Sigmoid colon (tissue), 4 donors: ENCODE results near the gene MPZL1.

Experiments
- EP300 ChIP-seq, 4 donors: sonication (generic); formaldehyde crosslinking; IDR thresholded peaks; one replicate each; pipeline ENCODE4 v1.6.1; 2017; ENCODE audit warnings: antibody characterized with exemption in 4 of 4
- POLR2A ChIP-seq, 2 donors: fragments of 450-650 bp; IDR thresholded peaks; one replicate each; pipeline ENCODE4 v1.6.1; 2016; ENCODE audit warnings: antibody characterized with exemption in 2 of 2, mild to moderate bottlenecking in 2 of 2, moderate library complexity in 2 of 2
- POLR2AphosphoS5 ChIP-seq, 4 donors: sonication (generic); formaldehyde crosslinking; IDR thresholded peaks; one replicate each; pipeline ENCODE4 v1.6.1; 2017; ENCODE audit warnings: antibody characterized with exemption in 4 of 4
- TF ChIP-seq, protein P1 (sequence below), 4 experiments: fragments of 450-650 bp in 3 of 4; fragments of 200-600 bp in 1 of 4; IDR thresholded peaks; one replicate each; pipeline ENCODE4 v1.5.1; 2016 to 2019; ENCODE audit warnings: antibody characterized with exemption in 4 of 4, mild to moderate bottlenecking in 3 of 4, moderate library complexity in 2 of 4

DNA sequence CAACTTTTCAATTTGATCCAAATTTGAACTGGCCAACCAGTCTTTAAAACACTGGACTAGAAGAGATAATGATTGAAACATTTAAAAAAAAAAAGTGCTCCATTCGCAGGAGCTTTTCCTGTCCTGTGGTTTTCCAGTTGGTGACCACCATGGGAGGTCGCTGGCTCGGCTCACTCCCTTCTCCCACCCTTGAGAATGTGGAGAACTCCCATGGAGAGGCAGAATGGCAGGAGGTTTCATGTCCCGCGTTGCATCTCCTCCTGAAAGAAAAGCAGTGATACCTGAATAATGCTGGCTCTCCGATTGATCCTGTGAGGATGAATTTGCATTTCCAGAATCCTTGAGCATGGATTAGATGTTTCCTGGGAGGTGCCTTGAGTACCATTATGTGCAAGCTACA lies 16.5 kb upstream of the MPZL1 start:
- TF ChIP-seq, protein P1, sequence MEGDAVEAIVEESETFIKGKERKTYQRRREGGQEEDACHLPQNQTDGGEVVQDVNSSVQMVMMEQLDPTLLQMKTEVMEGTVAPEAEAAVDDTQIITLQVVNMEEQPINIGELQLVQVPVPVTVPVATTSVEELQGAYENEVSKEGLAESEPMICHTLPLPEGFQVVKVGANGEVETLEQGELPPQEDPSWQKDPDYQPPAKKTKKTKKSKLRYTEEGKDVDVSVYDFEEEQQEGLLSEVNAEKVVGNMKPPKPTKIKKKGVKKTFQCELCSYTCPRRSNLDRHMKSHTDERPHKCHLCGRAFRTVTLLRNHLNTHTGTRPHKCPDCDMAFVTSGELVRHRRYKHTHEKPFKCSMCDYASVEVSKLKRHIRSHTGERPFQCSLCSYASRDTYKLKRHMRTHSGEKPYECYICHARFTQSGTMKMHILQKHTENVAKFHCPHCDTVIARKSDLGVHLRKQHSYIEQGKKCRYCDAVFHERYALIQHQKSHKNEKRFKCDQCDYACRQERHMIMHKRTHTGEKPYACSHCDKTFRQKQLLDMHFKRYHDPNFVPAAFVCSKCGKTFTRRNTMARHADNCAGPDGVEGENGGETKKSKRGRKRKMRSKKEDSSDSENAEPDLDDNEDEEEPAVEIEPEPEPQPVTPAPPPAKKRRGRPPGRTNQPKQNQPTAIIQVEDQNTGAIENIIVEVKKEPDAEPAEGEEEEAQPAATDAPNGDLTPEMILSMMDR (IDR thresholded peaks at IDR 0.05): no peak
- TF ChIP-seq POLR2A (IDR thresholded peaks at IDR 0.05) (no peak), POLR2AphosphoS5 (IDR thresholded peaks at IDR 0.05) (no peak), EP300 (IDR thresholded peaks at IDR 0.05) (no peak)
